AML-193 (cell line): ENCODE measurements around the gene NKX1-1.
"Not testable (repeated sequence)": the region's sequence is repeated elsewhere in the genome, so short reads cannot be mapped to it uniquely, and the experiment has no call there.

Experiments
- DNase-seq, 2 experiments: peaks; one replicate each; lab custom pipeline; 2025; lab: John Stamatoyannopoulos, UW

NKX1-1 gene

DNA sequence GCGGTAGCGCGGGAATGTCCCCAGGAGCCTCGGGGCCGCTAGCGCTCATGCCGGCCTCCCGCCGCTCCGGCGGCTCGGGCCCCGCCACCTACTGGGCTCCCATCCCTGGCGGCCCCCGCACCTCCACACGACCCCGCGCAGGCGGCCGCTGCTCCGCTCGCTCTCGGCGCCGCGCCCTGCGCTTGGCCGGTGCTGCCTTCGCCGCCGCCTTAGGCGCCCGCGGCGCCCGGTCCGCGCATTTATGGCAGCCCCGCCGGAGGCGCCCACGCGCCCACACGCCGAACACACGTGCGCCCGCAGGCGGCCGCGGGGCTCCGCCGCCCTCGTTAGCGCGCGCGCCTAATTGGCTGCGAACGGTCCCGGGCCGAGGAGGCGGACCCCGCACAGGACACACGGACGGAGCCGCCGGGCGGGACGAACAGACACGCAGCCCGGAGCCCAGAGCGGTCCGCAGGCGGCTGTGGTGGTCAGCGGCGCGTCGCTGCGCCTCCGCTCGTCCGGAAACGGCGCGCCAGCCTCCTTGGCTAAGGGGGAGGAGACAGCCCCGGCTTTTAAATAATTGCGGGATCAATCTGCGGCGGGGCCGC is at the start of gene NKX1-1:
Gene NKX1-1 (minus strand): TSS at position 49 of the 587 bp plus-strand sequence. CDS start 0 bp downstream, at position 49.
- no peak for DNase-seq

DNA sequence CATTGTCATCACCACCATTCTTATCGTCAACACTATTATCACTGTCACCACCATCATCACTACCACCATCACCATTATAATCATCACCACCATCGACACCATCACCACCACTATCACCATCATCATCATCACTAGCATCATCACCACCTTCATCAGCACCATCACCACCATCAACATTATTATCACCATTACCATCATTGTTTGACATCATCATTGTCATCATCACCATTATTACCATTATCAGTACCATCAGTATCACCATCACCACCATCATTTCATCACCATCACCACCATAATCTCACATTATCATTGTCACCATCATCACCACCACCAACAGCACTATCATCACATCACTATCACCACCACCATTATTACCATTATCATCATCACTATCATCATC is 47.5 kb upstream of the NKX1-1 start:
- no peak for DNase-seq

DNA sequence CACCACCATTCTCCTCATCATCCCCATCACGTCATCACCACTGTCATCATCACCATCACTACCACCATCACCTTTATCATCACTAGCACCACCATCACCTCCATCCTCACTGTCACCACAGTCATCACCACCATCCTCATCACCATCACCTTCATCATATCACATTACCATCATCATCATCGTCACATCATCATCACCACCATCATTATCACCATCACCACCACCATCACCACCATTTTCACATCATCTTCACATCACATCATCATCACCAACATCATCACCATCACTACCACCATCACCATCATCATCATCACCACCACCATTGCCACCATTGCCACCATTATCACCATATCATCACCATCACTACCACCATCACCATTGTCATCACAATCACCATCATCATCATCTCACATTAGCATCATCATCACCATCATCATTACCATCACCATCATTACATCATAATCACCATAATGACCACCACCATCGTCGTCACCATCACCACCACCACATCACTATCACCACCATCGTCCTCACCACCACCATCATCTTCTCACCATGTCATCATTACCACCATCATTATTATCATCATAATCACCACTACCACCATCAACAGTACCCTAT is 46.3 kb upstream of the NKX1-1 start:
- DNase-seq, result no peak

DNA sequence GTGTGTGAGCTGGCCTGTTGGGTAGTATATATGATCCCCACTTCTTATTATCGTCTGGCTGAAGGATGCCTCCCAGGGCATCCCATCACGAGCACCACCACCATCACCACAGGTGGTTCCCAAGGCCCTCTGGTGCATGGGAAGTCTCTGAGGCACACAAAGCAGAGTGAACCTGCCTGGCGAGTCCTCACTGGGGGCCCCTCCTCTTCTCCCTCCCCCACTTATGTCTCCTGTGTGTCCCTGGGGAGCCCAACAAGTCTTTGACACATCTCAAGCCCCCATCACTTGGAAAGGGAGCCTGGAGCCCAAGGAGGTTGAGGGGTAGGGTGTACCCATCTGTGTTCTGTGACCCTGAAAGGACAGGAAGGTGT is 45.5 kb upstream of the NKX1-1 start:
- DNase-seq, result no peak

DNA sequence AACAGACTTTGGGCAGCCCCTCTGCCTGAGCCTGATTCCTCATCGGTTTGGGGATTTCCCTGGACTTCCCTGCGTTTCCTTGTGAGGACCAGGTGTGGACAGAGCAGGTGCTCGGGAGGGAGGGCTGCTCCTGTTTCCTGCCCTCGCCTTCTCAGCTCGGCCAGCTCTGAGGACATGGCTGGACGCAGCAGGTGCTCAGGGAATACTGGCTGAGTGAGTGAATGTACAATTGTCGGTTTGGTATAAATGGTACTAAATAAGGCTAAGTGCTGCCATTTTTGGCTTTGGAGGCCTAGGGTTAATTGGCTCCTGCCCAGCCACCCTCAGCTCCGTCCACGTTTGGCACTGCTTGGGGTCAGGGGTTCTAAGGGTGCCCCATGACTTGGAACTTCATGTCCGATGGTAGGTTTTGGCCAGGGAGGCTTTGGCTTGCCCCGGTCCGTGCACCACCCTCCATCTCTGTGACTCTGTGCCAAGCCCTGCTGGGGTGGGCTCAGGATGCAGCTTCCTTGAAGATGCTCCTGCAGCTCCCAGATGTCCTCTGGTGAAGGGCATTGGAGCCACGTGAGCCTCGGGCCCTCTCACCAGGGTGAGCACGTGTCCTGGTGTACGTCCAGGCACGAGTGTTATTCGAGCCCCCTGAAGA is 45.0 kb upstream of the NKX1-1 start:
- no peak for DNase-seq

DNA sequence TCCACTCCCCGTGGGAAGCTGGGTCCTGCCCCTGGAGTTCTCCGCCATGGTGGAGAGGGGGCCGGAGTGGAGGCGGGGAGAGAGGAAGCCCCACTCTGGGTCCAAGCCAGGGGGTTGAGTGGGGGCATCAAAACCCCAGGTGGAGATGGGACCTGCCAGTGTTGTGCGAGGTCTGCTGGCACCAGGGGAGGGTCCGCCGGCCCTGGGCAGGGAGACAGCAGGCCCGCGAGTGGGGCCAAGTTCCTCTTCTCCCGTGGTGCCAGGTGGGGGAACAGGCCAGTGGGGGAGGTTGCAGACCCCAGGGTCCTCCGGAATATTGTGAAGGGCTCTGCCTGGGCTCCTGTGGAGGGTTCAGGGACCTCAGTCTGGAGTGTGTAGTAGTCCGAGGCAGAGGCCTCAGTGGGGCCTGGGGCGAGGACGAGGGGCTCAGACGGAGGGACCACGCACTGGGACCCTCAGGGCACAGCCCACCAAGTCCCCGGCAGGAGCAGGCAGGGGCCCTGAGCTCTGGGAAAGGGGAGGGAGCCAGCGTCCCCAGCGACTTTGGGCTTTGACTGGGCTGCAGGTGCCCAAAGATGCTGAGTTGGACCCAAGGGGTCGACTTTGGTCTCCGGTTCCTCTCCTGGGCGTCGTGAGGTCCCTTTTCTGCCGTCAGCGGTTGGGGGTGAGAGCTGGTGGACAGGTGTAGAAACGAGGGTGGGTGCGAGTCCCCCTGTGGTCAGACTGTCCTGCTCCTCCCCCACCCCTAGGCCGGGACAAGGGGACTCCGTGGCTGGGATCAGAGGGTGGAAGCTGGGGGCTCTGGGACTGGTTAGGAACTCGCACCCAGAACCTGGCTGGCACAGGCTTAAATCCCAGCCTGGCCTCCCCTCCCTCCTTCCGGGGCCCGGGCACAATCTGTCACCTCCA is 43.8 kb upstream of the NKX1-1 start:
- DNase-seq, result no peak

DNA sequence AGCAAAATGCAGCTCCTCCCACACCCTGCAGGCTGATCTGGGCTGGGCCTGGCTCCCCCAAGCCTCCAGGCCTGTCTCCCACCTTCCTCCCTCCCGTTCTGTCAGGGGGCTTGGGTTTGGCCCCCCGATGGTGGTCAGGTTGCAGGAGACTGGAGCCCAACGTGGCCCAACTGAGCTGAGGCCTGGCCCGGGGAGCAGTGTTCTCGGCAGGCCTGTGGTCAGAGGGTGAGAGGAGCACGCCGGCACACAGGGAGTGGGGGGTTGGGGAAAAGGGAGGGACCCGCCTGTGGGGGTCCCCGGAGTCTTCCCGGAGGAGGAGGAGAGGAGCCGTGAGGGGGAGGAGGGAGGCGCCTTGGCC is 43.2 kb upstream of the NKX1-1 start:
- DNase-seq, result no peak

DNA sequence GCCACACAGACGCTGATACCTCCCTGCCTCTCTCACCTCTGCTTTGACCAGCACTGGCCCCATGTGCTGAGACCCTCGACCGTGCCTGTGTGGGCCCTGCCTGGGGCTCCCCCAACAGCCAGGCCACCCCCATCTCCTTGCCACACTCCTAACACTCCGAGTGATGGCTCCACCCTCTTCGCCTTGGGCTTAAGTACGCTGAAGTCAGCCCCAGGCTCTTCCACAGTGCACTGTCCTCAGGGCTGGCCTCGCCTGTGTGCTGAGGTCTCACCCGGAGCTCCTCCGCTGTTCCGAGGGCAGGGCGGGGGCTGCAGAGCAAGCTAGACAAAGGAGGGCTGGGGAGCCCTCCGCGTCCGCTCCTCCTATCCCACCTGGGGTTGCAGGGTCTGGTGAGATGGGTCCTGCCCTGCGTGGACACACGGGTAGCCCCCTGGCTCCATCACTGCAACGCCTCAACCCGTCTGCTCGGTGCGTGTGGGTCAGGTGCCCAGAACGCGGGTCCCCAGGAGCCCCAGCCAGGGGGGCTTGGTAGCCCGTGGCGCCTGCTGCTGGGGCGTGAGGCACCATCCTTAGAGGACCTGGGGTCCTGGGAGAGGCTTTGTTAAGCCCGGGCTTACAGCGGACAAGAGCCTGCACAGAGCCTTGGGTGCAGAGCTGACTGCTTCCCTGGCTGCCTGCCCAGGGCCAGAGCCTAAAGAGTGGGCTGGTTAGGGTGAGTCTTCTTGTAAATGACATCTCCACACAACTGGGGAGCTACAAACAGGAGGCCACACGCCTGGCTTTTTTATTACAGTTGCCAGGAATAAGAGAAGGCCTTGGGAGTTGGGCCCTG is 42.6 kb upstream of the NKX1-1 start:
- DNase-seq, result no peak

DNA sequence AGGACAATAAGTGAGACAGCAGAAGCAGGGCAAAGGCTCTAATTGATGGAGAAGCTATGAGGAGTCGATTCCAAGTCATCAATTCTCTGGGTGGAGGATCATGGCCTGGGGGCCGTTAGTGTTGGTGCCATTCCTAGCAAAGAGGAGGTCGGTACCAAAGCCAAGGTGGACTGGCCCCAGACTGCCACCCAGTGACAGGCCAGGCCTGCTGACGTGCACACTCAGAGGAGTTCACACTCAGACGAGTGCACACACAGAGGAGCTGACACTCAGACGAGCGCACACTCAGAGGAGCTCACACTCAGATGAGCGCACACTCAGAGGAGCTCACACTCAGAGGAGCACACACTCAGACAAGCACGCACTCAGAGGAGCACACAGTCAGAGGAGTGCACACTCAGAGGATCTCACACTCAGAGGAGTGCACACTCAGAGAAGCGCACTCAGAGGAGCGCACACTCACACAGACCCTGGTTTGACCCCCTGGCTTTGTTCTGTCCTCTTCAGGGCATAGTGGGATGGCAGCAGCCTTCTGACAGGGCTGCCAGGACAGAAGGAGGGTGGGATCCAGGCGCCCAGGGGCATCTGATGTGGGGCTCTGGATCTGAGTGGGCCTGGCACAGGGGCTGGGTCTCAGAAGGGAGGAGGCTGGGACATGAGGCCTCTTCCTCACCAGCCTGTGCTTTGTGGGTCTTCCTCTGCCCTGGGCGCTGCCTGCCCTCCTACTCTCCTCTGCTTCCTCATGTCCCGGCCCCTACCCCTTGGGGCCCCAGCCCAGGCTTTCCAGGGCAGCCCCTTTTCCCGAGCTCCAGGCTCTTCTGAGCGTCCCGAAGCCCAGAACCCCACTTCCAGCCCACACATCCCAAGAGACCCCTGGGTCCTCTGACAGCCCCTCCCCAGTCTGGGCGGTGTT is 41.7 kb upstream of the NKX1-1 start:
- DNase-seq, result no peak

DNA sequence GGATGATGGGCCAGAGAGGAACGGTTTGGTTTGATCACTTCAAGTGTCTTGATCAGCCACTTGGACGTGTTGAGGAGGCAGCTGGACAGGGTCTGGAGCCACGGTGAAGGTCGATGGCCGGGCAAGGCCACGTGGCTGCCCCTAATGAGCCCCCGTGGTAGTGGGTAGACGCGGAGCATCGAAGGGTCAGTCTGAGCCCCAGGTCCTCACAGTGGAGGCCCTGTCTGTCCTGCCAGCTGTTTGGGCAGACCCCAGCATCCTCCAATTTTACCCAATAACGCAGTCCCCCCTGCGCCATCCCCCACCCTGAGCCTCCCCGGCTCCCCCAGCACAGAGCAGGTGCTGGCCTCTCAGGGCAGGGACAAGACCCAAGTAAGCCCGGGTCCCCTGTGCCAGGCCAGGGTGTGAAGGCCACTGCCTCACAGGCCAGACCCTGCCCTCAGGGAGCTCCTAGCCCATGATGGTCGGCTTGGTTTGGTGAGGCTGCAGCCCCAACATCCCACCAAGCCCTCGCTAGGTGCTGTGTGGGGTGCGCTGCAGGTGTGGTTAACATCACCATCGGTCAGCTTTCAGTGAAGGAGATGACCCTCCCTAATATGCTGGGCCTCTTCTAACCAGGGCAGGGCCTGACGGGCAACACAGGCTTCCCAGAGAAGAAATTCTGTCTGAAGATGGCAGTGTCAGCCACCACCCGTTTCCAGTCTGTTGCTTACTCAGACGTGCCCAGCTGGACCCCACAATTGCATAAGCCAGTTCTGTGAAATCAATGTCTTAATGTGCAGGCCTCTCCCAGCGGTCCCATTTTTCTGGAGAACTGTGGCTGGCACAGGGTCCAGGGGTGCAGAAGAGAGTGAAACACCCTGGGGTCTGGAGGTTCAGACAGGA is 40.5 kb upstream of the NKX1-1 start:
- no peak for DNase-seq

DNA sequence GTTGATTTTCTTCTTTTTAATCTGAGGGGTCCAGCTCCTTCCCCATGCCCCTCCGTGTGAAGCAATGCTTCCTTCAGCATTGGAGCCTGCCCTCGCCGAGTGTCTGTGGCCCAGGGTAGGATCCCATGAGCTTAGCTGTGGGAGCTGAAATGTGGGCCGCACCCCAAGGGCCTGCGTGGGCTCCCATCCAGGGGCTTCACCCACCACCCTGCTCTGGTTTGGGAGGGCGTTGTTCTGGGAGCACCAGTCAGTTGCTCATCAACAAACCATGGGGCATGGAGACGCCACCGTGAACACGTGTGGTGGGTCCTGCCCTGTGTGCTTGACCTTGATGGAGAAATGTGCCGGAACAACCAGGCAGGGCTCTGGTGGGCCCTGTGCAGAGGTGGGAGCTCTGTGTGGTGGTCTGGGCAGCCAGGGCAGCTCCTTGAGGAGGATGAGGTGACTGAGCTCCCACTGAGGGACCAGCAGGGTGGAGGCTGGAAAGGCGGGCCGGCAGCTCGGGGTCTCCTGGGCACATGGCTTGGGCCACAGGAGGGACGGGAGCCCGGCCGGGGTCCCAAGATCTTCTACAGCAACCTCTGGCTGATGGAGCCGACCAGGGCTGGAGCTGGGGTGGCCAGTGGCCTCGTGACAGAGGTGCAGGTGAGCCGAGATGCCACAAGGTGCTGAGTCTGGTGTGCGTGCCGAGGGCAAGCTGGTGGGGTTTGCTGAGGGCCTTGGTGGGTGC is 39.6 kb upstream of the NKX1-1 start:
- no peak for DNase-seq

DNA sequence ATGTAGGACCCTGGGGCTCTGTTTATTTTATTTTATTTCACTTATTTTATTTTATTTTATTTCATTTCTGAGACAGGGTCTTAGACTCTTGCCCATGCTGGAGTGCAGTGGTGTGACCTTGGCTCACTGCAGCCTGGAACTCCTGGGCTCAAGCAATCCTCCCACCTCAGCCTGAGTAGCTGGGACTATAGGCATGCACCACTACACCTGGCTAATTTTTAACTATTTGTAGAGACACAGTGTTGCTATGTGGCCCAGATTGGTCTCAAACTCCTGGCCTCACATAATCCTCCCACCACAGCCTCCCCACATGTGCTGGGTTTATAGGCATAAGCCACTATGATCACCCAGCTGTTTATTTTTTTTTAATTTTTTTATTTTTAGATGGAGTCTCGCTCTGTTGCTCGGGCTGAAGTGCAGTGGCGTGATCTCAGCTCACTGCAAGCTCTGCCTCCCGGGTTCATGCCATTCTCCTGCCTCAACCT is 37.5 kb upstream of the NKX1-1 start:
- DNase-seq, result not testable (repeated sequence)

DNA sequence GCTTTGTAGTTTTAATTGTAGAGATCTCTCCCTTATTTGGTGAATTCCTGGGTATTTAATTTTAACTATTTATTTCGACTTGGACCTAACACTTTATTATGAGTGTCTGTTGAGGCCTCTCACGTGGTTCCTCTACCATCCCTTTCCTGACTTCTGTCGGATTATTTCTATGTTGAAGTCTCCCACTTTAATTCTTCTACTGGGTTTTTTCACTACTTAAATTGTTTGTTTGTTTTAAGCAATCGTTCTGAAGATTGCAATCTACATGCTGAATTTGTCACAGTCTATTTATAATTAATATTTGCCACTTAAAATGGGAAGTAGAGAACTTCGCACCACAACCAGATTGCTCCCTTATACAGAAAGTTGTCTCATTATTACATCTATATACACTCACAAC is 20.8 kb upstream of the NKX1-1 start:
- no peak for DNase-seq

DNA sequence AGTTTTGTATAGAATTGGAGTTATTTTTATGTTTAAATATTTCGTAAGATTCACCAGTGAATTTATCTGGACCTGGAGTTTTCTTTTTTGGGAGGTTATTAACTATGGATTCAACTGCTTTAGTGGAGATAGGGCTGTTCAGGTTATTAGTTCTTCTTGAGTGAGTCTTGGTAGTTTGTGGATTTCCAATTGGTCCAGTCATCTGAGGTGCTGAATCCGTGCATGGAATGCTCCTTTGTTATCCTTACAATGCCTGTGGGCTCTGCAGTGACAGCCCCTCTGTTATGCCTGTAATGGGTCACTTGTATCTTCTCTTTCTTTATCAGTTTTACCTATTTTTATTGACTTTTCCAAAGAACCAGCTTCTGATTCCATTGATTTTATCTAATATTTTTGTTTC is 15.4 kb upstream of the NKX1-1 start:
- DNase-seq, result no peak

DNA sequence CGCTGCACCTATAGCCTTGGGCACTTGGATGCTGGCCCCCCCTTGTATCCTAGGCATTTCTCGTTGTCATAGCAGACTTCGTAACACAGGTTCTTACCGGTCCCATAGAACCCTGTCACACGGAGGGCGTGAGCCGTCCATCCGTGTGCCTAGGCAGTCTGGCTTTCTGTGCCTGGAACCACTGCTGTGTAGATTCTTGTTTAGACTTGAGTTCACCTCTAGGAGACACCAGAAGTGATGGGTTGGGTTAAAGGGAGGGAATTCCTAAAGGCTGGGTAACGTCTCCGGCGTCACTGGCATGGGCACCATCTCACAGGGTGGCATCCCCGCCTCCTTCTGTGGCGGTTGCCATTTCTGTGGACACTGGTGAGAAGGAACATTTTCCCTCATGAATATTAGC is 13.5 kb upstream of the NKX1-1 start:
- DNase-seq, result no peak

DNA sequence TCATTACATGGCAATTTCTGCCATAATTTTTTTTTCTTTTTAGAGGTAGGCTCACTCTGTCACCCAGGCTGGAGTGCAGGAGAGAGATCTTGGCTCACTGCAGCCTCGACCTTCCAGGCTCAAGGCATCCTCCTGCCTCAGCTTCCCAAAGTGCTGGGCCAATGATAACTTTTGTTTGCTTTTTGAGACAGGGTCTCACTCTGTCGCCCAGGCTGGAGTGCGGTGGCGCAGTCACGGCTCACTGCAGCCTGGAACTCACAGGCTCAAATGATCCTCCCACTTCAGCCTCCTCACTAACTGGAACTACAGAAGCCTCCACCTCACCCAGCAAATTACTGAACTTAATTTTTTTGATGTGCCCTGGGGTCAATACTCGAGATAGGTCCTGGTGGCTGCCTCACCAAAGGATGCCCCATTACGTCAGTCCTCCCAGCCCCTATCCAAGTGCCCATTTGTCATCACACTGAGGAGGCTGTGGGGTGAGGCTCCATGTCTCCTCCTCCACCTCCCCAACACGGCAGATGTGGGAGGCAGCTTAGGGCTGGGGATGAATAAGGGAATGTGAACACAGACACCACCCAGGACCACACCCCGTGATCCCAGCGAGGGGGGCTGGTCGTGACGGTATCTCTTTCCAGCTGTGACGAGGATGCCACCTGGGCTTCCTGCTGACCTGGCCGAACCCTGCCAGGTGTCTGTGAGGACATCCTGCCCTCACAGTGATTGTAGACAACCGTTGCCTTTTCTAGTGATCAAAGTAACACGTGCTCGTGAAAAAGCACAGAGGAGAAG is 12.4 kb upstream of the NKX1-1 start:
- no peak for DNase-seq

DNA sequence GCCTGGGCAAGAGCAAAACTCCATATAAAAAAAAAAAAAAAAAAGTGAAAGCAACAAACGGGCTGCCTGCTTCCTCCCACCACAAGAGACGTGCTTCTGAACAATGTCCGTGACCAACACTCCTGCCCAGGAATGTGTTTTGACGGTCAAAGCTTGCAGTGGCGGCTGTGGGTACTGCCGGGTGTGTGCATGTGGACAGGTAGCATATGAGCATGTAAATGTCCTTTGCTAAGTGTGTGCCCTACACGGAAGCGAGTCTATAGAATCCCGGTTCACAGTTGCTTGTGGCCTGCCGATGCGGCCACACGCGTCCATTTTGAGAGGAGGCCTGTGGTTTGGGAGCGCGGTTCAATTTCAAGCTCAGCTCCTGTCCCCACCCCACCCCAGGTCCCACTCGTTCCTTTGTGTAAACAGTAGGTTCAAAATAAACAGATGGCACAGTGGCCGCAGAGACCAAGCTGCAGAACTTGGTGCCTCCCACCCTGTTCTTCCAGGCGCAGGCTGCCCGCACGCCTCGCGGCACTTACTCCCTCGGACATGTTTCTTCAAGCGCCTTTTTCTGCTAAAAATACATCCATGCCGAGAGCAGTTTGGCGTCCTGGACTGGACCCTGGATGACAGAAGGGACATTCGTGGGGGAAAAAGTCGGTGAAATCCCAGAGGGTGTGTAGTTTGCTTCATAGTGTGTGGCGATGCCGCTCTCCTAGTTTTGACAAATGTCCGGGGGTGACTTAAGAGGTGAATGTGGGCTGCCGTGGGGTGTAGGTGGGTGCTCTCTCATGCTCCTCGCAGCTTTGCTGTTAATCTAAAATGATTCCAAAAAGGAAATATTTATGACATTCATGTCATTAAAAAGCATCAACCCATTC is 11.5 kb upstream of the NKX1-1 start:
- DNase-seq, result no peak
